GM12874 (cell line): ENCODE results near the gene PLXNA4.

Experiments used
- TF ChIP-seq, protein P1 (sequence below): IDR thresholded peaks from 2 replicates; pipeline ENCODE4 v1.5.1; 2011; ENCODE audit warnings: low read depth, mild to moderate bottlenecking, control low read depth, low read length, moderate library complexity; ENCODE audit not compliant: insufficient read depth

Gene PLXNA4

DNA sequence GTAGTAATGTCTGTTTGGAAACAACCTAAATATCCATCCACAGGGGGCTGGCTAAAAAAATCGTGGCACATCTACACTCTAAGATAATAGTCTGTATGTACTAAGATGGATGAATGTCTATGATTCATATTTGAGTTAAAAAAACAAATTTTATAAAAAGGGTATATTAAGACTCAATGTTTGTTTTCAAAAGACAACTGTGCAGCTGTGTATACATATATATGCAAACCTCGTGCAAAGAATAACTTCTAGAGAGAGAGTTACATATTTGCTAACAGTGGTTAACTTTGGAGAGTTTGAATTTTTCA is 323.5 kb downstream of the PLXNA4 start:
- TF ChIP-seq, protein P1, sequence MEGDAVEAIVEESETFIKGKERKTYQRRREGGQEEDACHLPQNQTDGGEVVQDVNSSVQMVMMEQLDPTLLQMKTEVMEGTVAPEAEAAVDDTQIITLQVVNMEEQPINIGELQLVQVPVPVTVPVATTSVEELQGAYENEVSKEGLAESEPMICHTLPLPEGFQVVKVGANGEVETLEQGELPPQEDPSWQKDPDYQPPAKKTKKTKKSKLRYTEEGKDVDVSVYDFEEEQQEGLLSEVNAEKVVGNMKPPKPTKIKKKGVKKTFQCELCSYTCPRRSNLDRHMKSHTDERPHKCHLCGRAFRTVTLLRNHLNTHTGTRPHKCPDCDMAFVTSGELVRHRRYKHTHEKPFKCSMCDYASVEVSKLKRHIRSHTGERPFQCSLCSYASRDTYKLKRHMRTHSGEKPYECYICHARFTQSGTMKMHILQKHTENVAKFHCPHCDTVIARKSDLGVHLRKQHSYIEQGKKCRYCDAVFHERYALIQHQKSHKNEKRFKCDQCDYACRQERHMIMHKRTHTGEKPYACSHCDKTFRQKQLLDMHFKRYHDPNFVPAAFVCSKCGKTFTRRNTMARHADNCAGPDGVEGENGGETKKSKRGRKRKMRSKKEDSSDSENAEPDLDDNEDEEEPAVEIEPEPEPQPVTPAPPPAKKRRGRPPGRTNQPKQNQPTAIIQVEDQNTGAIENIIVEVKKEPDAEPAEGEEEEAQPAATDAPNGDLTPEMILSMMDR = no peak

GRCh38 chr7:132251327-132251659 is 325.0 kb downstream of the PLXNA4 start:
- TF ChIP-seq, protein P1 = no peak

- TF ChIP-seq, protein P1 = no peak
These were observed 325.6 kb downstream of the PLXNA4 start for GRCh38 chr7:132250480-132251326.

- TF ChIP-seq, protein P1 = no peak
These were observed 326.9 kb downstream of the PLXNA4 start for GRCh38 chr7:132249256-132249971.

- TF ChIP-seq, protein P1 = no peak
These were observed 327.4 kb downstream of the PLXNA4 start for GRCh38 chr7:132248841-132249240.

DNA sequence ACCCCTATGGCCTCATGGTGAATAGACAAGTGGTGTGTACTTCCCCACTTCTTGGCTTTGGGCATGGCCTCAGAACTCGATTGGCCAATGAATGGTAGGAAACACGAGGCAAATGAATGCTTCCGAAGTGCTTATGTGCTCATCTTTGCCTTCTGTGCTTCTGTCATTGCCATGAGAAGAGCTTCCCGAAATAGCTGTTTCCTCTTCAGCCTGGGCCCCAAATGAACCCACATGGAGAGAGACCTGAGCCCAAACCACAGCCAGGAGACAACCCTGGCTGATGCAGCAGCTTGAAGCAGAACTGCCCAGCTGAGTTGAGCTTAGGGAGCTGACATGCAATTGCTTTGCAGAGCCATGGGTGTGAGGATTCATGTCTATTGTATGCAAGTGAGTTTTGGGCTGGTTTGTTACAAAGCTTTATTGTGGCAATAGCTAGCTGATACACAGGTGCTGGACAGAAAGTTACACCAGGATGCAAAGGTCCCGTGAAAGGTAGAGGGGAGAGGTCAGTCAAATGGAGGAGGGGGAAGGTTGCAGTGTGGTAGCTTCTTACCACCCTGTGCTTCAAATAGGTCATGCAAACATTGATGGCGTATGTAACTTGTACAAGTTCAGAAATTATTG is 328.2 kb downstream of the PLXNA4 start:
- TF ChIP-seq, protein P1 = no peak

GRCh38 chr7:132246591-132246990 is 329.7 kb downstream of the PLXNA4 start:
- TF ChIP-seq, protein P1 = no peak
